Upper lobe of right lung (tissue), 1 donor: ENCODE data around the gene ZSCAN21. TPM values are rescaled to one million over a fixed set of nuclear protein-coding genes. Genes with fewer than 3 reads are reported as not detected.

Experiments
- ATAC-seq: fragments of 200-7000 bp; cut with Tn5 transposase; one replicate; pipeline ENCODE4 v1.9.1; 2020; ENCODE audit warnings: mild to moderate bottlenecking, moderate library complexity
- DNase-seq: peaks from one replicate; pipeline ENCODE4 v3.0.0-alpha.2; 2020
- H3K27ac ChIP-seq: fragments of 200-600 bp; one replicate; pipeline ENCODE4 v1.8.0; 2022
- H3K27me3 ChIP-seq: fragments of 200-600 bp; one replicate; pipeline ENCODE4 v1.8.0; 2022; ENCODE audit warnings: mild to moderate bottlenecking
- H3K36me3 ChIP-seq: fragments of 200-600 bp; one replicate; pipeline ENCODE4 v1.8.0; 2022
- H3K4me1 ChIP-seq: fragments of 200-600 bp; one replicate; pipeline ENCODE4 v1.8.0; 2022
- H3K4me3 ChIP-seq: fragments of 200-600 bp; one replicate; pipeline ENCODE4 v1.8.0; 2022; ENCODE audit warnings: mild to moderate bottlenecking
- H3K9me3 ChIP-seq: fragments of 200-600 bp; one replicate; pipeline ENCODE4 v1.8.0; 2022
- CTCF ChIP-seq: fragments of 200-600 bp; IDR thresholded peaks from one replicate; pipeline ENCODE4 v1.8.0; 2022; ENCODE audit warnings: antibody characterized with exemption
- intact Hi-C: fragments of 100-400 bp; cut with DNase I; formaldehyde crosslinking; loops from one replicate; pipeline ENCODE4 v1.11.0; 2022
- total RNA-seq: library from RNA; stranded (reverse); fragmentation: NEBNext Ultra II Directional; extraction: Animal tissue kit (Norgen Biotek cat#: 25700); gene quantifications from one replicate; pipeline ENCODE4 v1.2.1, GENCODE V29; 2021
- donor health status: DM: no; HTN: yes; CAD: no; lungs with severe emphysema.

ZSCAN21 gene
- total RNA-seq, 1 donor from 2014 or later: 10.0 TPM

GRCh38 chr7:100079024-100079560 lies 29.5 kb downstream of the ZSCAN21 start:
- Histone ChIP-seq H3K4me3 (no peak overlapping the region), H3K4me1 (peaks cover 15% of the 10 kb centered on the region)

GRCh38 chr7:100080907-100081534 lies 31.4 kb downstream of the ZSCAN21 start:
- peak; percentile 40 for ATAC-seq
- Histone ChIP-seq H3K4me3 (peak overlapping the region; percentile 99), H3K4me1 (peaks cover 15% of the 10 kb centered on the region), H3K27ac (peak overlapping the region; percentile 94), H3K36me3 (peaks cover 37% of the 10 kb centered on the region), H3K27me3 (no peaks in the 10 kb centered on the region), H3K9me3 (no peaks in the 10 kb centered on the region)
- DNase-seq: no peak
- TF ChIP-seq CTCF: no peak
- intact Hi-C loops: no loop called here

More at GRCh38 chr7:100079024-100079560, 29.5 kb downstream of the ZSCAN21 start:
- H3K36me3 ChIP-seq: peaks cover 56% of the 10 kb centered on the region
- intact Hi-C loops: no loop called here
- no peaks in the 10 kb centered on the region for H3K27me3 ChIP-seq
- H3K9me3 ChIP-seq: no peaks in the 10 kb centered on the region
- H3K27ac ChIP-seq: no peak overlapping the region
- DNase-seq: no peak
- no peak for TF ChIP-seq CTCF
- ATAC-seq: no peak

- Histone ChIP-seq H3K4me1 (peaks cover 15% of the 10 kb centered on the region), H3K36me3 (peaks cover 31% of the 10 kb centered on the region), H3K27me3 (no peaks in the 10 kb centered on the region), H3K27ac (peak within 1 kb of the TSS; percentile 94), H3K9me3 (no peaks in the 10 kb centered on the region), H3K4me3 (peak within 1 kb of the TSS; percentile 99)
- intact Hi-C loops: no loop called here
- peak; percentile 98 for ATAC-seq
- peak; percentile 93 for TF ChIP-seq CTCF
- DNase-seq: peak; percentile 99
Observed at GRCh38 chr7:100081535-100082102, 32.0 kb downstream of the ZSCAN21 start, which contains the start of gene ZNF3. ZNF3 (minus strand) TSS chr7:100081723; CDS start chr7:100077357, 4,366 bp downstream.

GRCh38 chr7:100082978-100083377 lies 33.4 kb downstream of the ZSCAN21 start:
- intact Hi-C loops: no loop called here
- H3K27ac ChIP-seq: peak overlapping the region; percentile 17
- TF ChIP-seq CTCF: no peak
- peaks cover 17% of the 10 kb centered on the region for H3K36me3 ChIP-seq
- H3K4me3 ChIP-seq: no peak overlapping the region
- no peaks in the 10 kb centered on the region for H3K27me3 ChIP-seq
- H3K9me3 ChIP-seq: no peaks in the 10 kb centered on the region
- no peak for DNase-seq
- H3K4me1 ChIP-seq: peaks cover 17% of the 10 kb centered on the region
- no peak for ATAC-seq

- H3K4me3 ChIP-seq: no peak overlapping the region
- ATAC-seq (no peak), DNase-seq (no peak)
- H3K4me1 ChIP-seq: peaks cover 23% of the 10 kb centered on the region
- no peaks in the 10 kb centered on the region for H3K27me3 ChIP-seq
- no peaks in the 10 kb centered on the region for H3K9me3 ChIP-seq
- TF ChIP-seq CTCF: no peak
- intact Hi-C loops: no loop called here
- no peak overlapping the region for H3K27ac ChIP-seq
- H3K36me3 ChIP-seq: peaks cover 5% of the 10 kb centered on the region
Observed at GRCh38 chr7:100085515-100085914, 35.9 kb downstream of the ZSCAN21 start.
